Spinal cord (tissue), 10 donors: ENCODE results near the gene UBE2A. TPM values are rescaled to one million over a fixed set of nuclear protein-coding genes. Genes with fewer than 3 reads are reported as not detected.

Experiments
- DNase-seq, 6 donors: peaks; one replicate each; pipeline versions ENCODE4 v3.0.0 to v3.0.0-alpha.2; 2013 to 2015; ENCODE audit warnings: low spot score in 6 of 6, low read depth in 4 of 6
- H3K27ac ChIP-seq: one replicate; pipeline ENCODE4 v1.5.1; 2013; ENCODE audit warnings: low read depth, low read length, control low read depth
- H3K27me3 ChIP-seq: one replicate; pipeline ENCODE4 v1.6.1; 2013; ENCODE audit warnings: low read length; ENCODE audit not compliant: control insufficient read depth, insufficient read depth
- H3K36me3 ChIP-seq: one replicate; pipeline ENCODE4 v1.6.1; 2013; ENCODE audit warnings: low read length; ENCODE audit not compliant: control insufficient read depth, insufficient read depth
- H3K4me1 ChIP-seq: one replicate; pipeline ENCODE4 v1.6.1; 2013; ENCODE audit warnings: low read length; ENCODE audit not compliant: control insufficient read depth, insufficient read depth
- H3K4me3 ChIP-seq: one replicate; pipeline ENCODE4 v1.5.1; 2013; ENCODE audit warnings: low read depth, low read length, control low read depth
- H3K9me3 ChIP-seq: one replicate; pipeline ENCODE4 v1.6.1; 2013; ENCODE audit warnings: low read length; ENCODE audit not compliant: control insufficient read depth, insufficient read depth
- WGBS: methylation state at CpG from one replicate; pipeline ENCODE4 v1.1.5; 2013; ENCODE audit warnings: missing lambda C conversion rate; ENCODE audit not compliant: insufficient coverage; 5-methylcytosine and 5-hydroxymethylcytosine counted together
- polyA plus RNA-seq, 2 donors: library from polyadenylated mRNA; unstranded; fragments of 120-200 nt; gene quantifications; one replicate each; pipeline ENCODE4 v1.2.1, GENCODE V29; 2013; ENCODE audit not compliant: insufficient read length in 2 of 2
- total RNA-seq, 2 donors: library from RNA; depleted of rRNA in 1 of 2; stranded (reverse); fragments of 120-200 nt in 1 of 2; fragments of >200 nt in 1 of 2; gene quantifications; one replicate each; pipeline versions ENCODE4 v1.2.3 to v1.2.4, GENCODE V29; 2013 to 2014
- donor health status: healthy.

The UBE2A gene
- total and polyA plus RNA-seq, 4 donors, result 44.0 to 98.9 (median 69.9) TPM

DNA sequence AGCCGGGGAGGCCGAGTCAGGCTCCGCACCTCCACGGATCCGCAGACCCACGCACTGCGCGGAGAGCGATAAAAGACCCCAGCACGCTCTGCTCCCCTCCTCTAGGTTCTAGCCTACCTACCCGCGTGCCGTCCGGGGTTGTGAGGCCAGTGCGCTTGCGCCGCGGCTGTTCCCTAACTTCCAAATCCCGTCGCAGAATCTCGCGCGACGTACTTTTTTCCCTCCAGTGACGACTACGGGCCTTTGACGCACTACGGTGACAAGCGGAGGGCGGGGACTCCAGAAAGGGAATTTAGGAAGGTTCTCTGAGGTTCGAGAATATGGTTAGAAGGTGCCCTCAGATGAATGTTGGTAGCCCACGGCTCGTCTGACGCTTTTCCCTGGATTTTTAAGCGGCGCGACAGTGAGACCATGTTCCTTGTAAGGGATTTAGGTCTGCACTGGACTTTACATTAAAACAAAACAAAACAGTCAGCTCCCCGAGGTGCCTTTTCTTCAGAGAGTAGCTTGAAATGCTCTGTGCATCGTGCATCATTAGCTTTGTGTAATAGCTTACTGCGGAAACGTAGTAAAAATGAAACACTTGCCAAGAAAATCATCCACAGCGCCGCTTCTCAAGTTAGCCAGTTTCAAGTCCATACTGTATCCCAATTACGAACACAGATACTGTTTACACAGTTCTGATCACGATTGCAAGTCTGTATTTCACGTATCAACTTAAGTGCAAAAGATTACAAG is 32.1 kb downstream of the UBE2A start, which contains the start of gene NKRF:
NKRF (minus strand) TSS at position 145 of the 738 bp plus-strand sequence.
- peak; percentile 79 to 98 (median 85) for DNase-seq
- no peaks in the 10 kb centered on the region for H3K36me3 ChIP-seq
- no peaks in the 10 kb centered on the region for H3K27me3 ChIP-seq
- no peaks in the 10 kb centered on the region for H3K9me3 ChIP-seq
- H3K27ac ChIP-seq, result peak within 1 kb of the TSS; percentile 90
- no peaks in the 10 kb centered on the region for H3K4me1 ChIP-seq
- H3K4me3 ChIP-seq, result peak within 1 kb of the TSS; percentile 79
- WGBS, result 29% methylated on average over 34 of the region's 46 CpGs

DNA sequence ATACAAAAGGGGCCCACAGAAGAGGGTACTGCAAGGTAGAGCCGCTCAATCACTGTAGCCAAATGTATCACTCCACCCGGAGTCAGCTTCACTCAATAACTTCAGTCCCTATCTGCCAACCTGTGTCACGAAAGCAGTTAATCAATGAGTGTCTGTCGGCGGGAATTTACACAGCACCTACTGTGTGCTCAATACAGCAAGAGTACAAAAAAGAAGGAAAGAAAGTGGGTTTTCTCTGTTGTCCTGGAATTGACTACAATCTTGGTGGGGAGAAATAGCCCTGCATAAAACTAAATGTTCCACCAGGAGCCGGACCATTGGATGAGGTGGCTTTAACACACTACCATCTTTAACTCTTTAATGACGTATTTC is 32.6 kb downstream of the UBE2A start:
- H3K4me1 ChIP-seq, result no peaks in the 10 kb centered on the region
- no CpG with 5 or more reads among the region's 7 CpGs for WGBS
- H3K36me3 ChIP-seq, result no peaks in the 10 kb centered on the region
- DNase-seq, result no peak
- H3K27ac ChIP-seq, result peak overlapping the region; percentile 90
- H3K4me3 ChIP-seq, result peak overlapping the region; percentile 79
- no peaks in the 10 kb centered on the region for H3K27me3 ChIP-seq
- no peaks in the 10 kb centered on the region for H3K9me3 ChIP-seq

DNA sequence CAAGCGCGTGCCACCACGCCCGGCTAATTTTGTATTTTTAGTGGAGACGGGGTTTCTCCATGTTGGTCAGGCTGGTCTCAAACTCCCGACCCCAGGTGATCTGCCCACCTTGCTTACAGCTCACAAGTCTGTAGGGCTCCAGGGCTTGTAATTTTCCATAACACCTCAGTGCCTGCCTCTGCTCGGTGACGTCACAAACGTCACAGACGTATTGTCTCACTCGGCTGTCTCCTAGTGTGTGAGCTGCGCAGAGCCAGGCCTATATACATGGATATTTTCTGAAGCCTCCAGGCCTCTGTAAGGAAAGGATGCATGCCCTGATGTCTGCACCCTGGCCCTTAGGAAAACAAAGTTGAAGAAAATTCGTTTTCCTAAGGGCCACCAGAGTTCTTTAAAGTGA is 40.4 kb downstream of the UBE2A start:
- no peaks in the 10 kb centered on the region for H3K36me3 ChIP-seq
- no peak overlapping the region for H3K4me3 ChIP-seq
- WGBS, result 85% methylated on average over 7 of the region's 13 CpGs
- H3K4me1 ChIP-seq, result peaks cover 4% of the 10 kb centered on the region
- H3K27ac ChIP-seq, result no peak overlapping the region
- DNase-seq, result no peak
- no peaks in the 10 kb centered on the region for H3K9me3 ChIP-seq
- H3K27me3 ChIP-seq, result no peaks in the 10 kb centered on the region

DNA sequence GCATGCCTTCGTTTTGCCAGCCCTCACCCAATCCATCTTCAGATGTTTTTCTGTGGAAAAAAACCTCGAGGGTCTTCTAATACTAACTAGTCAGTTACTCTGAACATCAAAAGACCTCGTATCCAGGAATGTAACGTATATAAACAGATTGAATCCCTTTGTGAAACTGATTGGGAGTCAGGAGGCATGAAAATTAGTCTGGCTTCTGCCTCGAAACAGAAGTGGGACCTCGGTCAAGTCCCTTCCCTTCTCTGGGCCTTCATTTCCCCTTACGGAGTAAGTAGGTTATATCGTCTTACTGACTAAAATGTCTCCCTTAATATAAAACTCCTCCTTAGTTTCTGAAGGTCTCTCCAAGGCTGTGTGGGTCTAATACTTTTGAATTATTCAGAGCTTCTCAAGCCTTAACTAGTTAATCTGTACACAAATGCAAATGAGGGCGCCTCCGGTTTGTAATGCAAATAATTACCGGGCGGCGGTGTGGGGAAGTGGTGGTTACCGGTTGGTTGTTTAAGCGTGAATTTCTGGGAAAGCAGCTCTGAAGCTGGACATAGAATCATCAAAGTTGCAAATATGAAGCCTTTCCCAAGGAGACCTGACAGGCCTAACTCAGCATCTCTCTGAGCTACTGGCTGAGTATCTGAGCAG is 43.3 kb downstream of the UBE2A start:
- no peaks in the 10 kb centered on the region for H3K36me3 ChIP-seq
- no peak overlapping the region for H3K4me3 ChIP-seq
- WGBS, result 24% methylated on average over 7 of the region's 15 CpGs
- H3K27ac ChIP-seq, result peak overlapping the region; percentile 19
- DNase-seq, result peak in 1 of 6 donors; percentile 32
- no peaks in the 10 kb centered on the region for H3K9me3 ChIP-seq
- H3K27me3 ChIP-seq, result no peaks in the 10 kb centered on the region
- peaks cover 8% of the 10 kb centered on the region for H3K4me1 ChIP-seq

DNA sequence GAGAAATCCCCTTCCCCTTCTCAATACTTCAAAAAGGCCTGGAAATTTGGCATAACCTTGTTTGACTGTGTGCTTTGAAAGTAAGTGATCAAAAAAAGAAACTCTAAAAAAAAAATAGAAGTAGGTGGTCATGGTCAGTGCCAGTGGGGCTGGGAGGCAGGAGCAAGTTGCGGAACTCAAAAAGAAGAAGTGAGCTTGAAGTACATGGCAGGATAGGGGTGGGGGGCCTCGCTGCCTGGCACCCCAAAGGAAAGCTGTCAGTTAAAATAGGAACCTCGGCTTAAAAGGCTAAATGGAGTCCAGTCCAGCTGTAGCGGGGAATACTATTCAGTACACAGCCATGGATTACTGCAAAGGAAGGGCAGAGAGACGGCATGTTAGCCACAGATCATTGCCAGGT is 44.1 kb downstream of the UBE2A start:
- Histone ChIP-seq H3K4me3 (no peak overlapping the region), H3K36me3 (no peaks in the 10 kb centered on the region), H3K9me3 (no peaks in the 10 kb centered on the region), H3K27ac (no peak overlapping the region), H3K27me3 (no peaks in the 10 kb centered on the region), H3K4me1 (peaks cover 8% of the 10 kb centered on the region)
- 52% methylated on average over 5 of the region's 5 CpGs for WGBS
- DNase-seq, result no peak

DNA sequence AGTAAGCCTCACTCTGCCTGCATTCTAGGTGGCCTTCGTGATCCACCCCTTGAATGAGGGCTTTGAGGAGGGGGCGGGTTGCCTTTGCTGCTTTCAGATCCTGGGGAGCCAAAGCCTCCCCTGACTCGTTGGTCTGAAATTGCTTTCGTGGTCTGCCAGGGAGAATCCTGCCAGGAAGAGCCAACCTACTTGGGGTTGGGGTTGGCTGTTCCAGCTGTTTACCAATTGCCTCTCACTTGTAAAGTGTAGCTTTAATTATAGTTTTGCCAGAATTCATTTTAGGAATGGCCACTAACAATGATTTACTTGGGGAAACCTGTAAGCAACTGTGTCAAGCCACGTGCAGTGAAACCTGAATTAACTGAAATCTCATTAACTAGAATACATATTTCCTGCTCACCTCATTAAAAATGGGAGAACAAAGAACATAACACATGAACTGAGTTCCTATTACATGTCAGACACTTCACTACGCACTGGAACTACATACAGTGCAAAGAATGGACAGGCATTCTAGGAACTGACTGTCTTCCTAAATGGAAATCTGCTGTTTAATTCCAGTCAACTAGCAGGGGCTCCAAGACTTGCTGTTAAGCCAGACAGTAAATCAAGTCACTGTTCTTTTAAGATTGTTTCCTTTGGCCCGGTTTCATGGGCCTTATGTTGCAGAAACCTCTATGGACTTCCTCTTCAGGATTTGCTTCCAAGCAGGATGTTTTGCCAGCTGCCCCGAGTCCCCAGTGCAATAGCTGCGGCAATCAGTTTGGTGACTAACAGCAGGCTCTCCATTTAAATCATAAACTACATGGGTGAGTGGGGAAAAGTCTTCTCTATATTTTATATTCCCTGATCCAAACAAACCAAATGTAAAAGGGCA is 48.2 kb downstream of the UBE2A start:
- Histone ChIP-seq H3K36me3 (no peaks in the 10 kb centered on the region), H3K9me3 (no peaks in the 10 kb centered on the region), H3K4me1 (peaks cover 4% of the 10 kb centered on the region), H3K27me3 (no peaks in the 10 kb centered on the region), H3K27ac (peak overlapping the region; percentile 75), H3K4me3 (no peak overlapping the region)
- DNase-seq, result peak in 4 of 6 donors; percentile 33 to 87 (median 74)
- 34% methylated on average over 4 of the region's 9 CpGs for WGBS

DNA sequence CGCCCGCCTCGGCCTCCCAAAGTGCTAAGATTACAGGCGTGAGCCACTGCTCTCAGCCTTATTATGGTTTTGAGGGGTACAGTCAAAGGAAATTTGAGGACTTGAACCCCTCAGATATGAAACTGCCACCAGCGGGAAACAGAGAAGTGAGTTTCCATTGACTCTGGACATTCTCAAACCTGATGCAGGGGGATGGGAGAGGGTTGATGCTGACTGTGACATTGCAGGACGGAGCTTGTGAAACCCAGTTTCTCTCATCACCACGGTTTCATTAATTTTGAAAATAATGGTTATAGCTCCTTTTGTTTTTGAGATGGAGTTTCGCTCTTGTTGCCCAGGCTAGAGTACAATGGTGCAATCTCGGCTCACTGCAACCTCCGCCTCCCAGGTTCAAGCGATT is 50.1 kb downstream of the UBE2A start:
- WGBS, result 96% methylated on average over 8 of the region's 11 CpGs
- H3K4me3 ChIP-seq, result no peak overlapping the region
- H3K27me3 ChIP-seq, result no peaks in the 10 kb centered on the region
- no peak for DNase-seq
- no peaks in the 10 kb centered on the region for H3K9me3 ChIP-seq
- H3K4me1 ChIP-seq, result peaks cover 4% of the 10 kb centered on the region
- H3K27ac ChIP-seq, result no peak overlapping the region
- H3K36me3 ChIP-seq, result peaks cover 8% of the 10 kb centered on the region

DNA sequence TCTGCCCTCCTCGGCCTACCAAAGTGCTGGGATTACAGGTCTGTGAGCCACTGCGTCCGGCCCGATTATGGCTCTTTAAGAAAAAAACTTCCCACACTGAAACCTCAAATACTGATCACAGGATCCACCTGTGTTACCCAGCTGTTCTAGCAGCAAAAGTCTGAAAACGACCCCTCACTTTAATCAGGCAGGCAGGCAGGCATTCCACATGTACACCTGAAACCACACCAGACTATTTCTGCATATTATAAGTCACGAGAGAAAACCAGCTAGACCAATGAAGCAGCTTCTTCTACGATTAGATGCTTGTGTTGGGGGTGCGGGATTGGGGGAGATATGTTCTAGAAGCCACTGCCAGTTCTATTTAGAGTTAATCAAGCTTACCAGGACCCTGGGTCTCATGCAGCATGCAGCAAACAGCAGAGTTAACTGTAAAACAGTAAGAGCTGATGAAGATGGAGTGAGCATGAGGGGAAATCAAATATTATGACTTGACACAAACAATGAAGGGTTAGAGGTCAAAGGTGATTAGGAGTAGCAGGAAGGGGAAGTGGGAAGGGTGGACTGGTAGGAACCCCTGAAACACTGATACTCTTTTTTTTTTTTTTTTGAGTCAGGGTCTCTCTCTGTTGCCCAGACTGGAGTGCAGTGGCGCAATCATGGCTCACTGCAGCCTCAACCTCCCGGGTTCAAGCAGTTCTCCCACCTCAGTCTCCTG is 50.7 kb downstream of the UBE2A start:
- no peak for DNase-seq
- 76% methylated on average over 8 of the region's 10 CpGs for WGBS
- Histone ChIP-seq H3K36me3 (peaks cover 9% of the 10 kb centered on the region), H3K4me1 (peaks cover 4% of the 10 kb centered on the region), H3K4me3 (no peak overlapping the region), H3K27ac (no peak overlapping the region), H3K9me3 (no peaks in the 10 kb centered on the region), H3K27me3 (no peaks in the 10 kb centered on the region)

DNA sequence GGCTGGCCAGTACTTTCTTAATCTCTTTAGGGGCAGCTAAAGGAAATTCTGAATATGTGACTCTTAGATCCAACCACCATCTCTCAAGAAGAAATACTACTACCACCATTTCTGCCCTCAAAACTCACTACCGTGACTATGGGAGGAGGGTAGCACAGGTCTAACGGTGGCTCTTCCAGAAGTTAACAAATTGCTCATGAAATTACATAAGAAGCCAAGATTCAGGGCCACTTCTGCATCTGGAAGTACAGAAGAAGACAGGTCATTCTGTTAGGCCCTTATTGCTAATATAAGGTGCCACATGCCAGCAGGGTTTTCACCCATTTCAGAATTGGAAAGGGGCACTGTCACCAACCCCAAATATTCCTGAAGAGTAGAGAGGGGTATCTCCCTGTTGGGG is 51.5 kb downstream of the UBE2A start:
- no peaks in the 10 kb centered on the region for H3K27me3 ChIP-seq
- H3K36me3 ChIP-seq, result peaks cover 9% of the 10 kb centered on the region
- no peak overlapping the region for H3K4me3 ChIP-seq
- no peak overlapping the region for H3K27ac ChIP-seq
- no peak for DNase-seq
- no peaks in the 10 kb centered on the region for H3K9me3 ChIP-seq
- peaks cover 4% of the 10 kb centered on the region for H3K4me1 ChIP-seq
- 57% methylated on average over 1 of the region's 2 CpGs for WGBS
